Panc1 (cell line): ENCODE data around the gene CYP2E1. TPM values are rescaled to one million over a fixed set of nuclear protein-coding genes. Genes with fewer than 3 reads are reported as not detected.
A peak's percentile ranks its signal among the peaks of the same experiment; 100 is the strongest.

Experiments
- ATAC-seq: fragments of 200-7000 bp; cut with Tn5 transposase; 2 replicates; pipeline ENCODE4 v1.9.1; 2020; ENCODE audit warnings: mild to moderate bottlenecking, moderate library complexity
- BruUV-seq: library from RNA; stranded (reverse); fragments of 400-500 nt; replicated peaks from 2 replicates; lab custom pipeline; 2021; lab: Mats Ljungman, UMichigan
- CTCF ChIA-PET: fragments of 300-600 bp; sonication (Branson Sonifier 250); formaldehyde crosslinking; loops from one replicate; lab custom pipeline; 2022; ENCODE audit warnings: antibody characterized with exemption; lab: Charles Lee
- POLR2A ChIA-PET: fragments of 300-600 bp; sonication (Branson Sonifier 250); formaldehyde crosslinking; loops from one replicate; lab custom pipeline; 2022; ENCODE audit warnings: antibody characterized with exemption; lab: Charles Lee
- DNase-seq: peaks from one replicate; pipeline ENCODE4 v3.0.0-alpha.2; 2010; ENCODE audit warnings: low read depth, low spot score
- H3K27ac ChIP-seq: 2 replicates; pipeline ENCODE4 v1.5.1; 2011; ENCODE audit warnings: mild to moderate bottlenecking, low read length, inconsistent platforms
- H3K27me3 ChIP-seq: fragments of 200-500 bp; sonication (Bioruptor generic); 2 replicates; pipeline ENCODE4 v1.6.0; 2014; ENCODE audit warnings: low read length, inconsistent platforms; ENCODE audit not compliant: control insufficient read depth, insufficient read depth
- H3K36me3 ChIP-seq: fragments of 200-500 bp; sonication (Bioruptor generic); 2 replicates; pipeline ENCODE4 v1.5.1; 2014; ENCODE audit warnings: inconsistent platforms, mild to moderate bottlenecking, low read length, moderate library complexity; ENCODE audit not compliant: control insufficient read depth, insufficient read depth
- H3K4me1 ChIP-seq: 2 replicates; pipeline ENCODE4 v1.5.1; 2011; ENCODE audit warnings: inconsistent platforms, mild to moderate bottlenecking, low read length, moderate library complexity; ENCODE audit not compliant: control insufficient read depth, insufficient read depth
- H3K4me3 ChIP-seq, 2 experiments: 2 replicates each; pipeline ENCODE4 v1.5.1; 2011 to 2012; ENCODE audit warnings: low read depth in 2 of 2, low read length in 2 of 2, mild to moderate bottlenecking in 2 of 2, inconsistent platforms in 1 of 2, moderate library complexity in 1 of 2
- H3K9me3 ChIP-seq: fragments of 200-500 bp; sonication (Bioruptor generic); 2 replicates; pipeline ENCODE4 v1.5.1; 2014; ENCODE audit warnings: low read depth, mild to moderate bottlenecking, inconsistent platforms, low read length, moderate library complexity; ENCODE audit not compliant: control insufficient read depth, insufficient read depth
- POLR2AphosphoS5 ChIP-seq: IDR thresholded peaks from 2 replicates; pipeline ENCODE4 v1.6.1; 2012; ENCODE audit warnings: mild to moderate bottlenecking, low read depth, low read length, moderate library complexity
- SIN3A ChIP-seq: IDR thresholded peaks from 2 replicates; pipeline ENCODE4 v1.6.1; 2012; ENCODE audit warnings: low read depth, mild to moderate bottlenecking, low read length, moderate library complexity, borderline replicate concordance; ENCODE audit not compliant: insufficient read depth
- TCF7L2 ChIP-seq: IDR thresholded peaks from 2 replicates; pipeline ENCODE4 v1.6.1; 2011; ENCODE audit warnings: mild to moderate bottlenecking, low read depth, low read length, inconsistent platforms
- in situ Hi-C: cut with HindIII; loops from 2 replicates; pipeline ENCODE4 v1.10.0; 2016; ENCODE audit warnings: low sequenced_read_pairs, low pct_unique_long_range_greater_than_20kb
- intact Hi-C: fragments of 100-400 bp; cut with micrococcal nuclease; formaldehyde crosslinking; loops from one replicate; pipeline ENCODE4 v1.10.0; 2022; ENCODE audit not compliant: unreplicated experiment
- total RNA-seq: library from RNA; stranded (reverse); gene quantifications from one replicate; pipeline ENCODE4 v1.2.1, GENCODE V29; 2021; ENCODE audit not compliant: unreplicated experiment
- TF ChIP-seq, protein P1 (sequence below), 2 experiments: IDR thresholded peaks; 2 replicates each; pipeline ENCODE4 v1.6.1; 2011 to 2012; ENCODE audit warnings: low read depth in 2 of 2, control low read depth in 1 of 2, low read length in 1 of 2, mild to moderate bottlenecking in 1 of 2, moderate library complexity in 1 of 2; ENCODE audit not compliant: insufficient read depth in 1 of 2
- TF ChIP-seq, protein P2 (sequence below): fragments of 450-650 bp; IDR thresholded peaks from 2 replicates; pipeline ENCODE4 v1.5.1; 2017; ENCODE audit warnings: mild to moderate bottlenecking

The CYP2E1 gene
- total RNA-seq, 1 experiment from 2014 or later: 1.1 TPM

GRCh38 chr10:133520193-133520738, 6.9 kb upstream of the CYP2E1 start:
- in situ Hi-C loops: no loop called here
- POLR2A ChIA-PET: no interaction called here
- BruUV-seq: no TSS peak
- peaks cover 7% of the 10 kb centered on the region; the same call in 1 of the 2 replicates for H3K9me3 ChIP-seq
- peak; percentile 100 for ATAC-seq
- peak overlapping the region; percentile 49 to 51 for H3K4me3 ChIP-seq
- peak overlapping the region; percentile 86 for H3K27ac ChIP-seq
- H3K27me3 ChIP-seq: peaks cover 19% of the 10 kb centered on the region; the same call in 1 of the 2 replicates
- DNase-seq: peak; percentile 13
- CTCF ChIA-PET: interaction anchor here (1.1 kb wide), 1 partner anchor 81 kb away, joined by 4 read pairs; no protein-coding TSS in a partner anchor
- peaks cover 9% of the 10 kb centered on the region; the same call in 1 of the 2 replicates for H3K4me1 ChIP-seq
- intact Hi-C loops: no loop called here
- no peaks in the 10 kb centered on the region for H3K36me3 ChIP-seq
- TF ChIP-seq TCF7L2 (no peak), SIN3A (0 out of 2 replicates have a peak, but pooled peaks have one; percentile 29), POLR2AphosphoS5 (peak; percentile 79)
- TF ChIP-seq, protein P1, sequence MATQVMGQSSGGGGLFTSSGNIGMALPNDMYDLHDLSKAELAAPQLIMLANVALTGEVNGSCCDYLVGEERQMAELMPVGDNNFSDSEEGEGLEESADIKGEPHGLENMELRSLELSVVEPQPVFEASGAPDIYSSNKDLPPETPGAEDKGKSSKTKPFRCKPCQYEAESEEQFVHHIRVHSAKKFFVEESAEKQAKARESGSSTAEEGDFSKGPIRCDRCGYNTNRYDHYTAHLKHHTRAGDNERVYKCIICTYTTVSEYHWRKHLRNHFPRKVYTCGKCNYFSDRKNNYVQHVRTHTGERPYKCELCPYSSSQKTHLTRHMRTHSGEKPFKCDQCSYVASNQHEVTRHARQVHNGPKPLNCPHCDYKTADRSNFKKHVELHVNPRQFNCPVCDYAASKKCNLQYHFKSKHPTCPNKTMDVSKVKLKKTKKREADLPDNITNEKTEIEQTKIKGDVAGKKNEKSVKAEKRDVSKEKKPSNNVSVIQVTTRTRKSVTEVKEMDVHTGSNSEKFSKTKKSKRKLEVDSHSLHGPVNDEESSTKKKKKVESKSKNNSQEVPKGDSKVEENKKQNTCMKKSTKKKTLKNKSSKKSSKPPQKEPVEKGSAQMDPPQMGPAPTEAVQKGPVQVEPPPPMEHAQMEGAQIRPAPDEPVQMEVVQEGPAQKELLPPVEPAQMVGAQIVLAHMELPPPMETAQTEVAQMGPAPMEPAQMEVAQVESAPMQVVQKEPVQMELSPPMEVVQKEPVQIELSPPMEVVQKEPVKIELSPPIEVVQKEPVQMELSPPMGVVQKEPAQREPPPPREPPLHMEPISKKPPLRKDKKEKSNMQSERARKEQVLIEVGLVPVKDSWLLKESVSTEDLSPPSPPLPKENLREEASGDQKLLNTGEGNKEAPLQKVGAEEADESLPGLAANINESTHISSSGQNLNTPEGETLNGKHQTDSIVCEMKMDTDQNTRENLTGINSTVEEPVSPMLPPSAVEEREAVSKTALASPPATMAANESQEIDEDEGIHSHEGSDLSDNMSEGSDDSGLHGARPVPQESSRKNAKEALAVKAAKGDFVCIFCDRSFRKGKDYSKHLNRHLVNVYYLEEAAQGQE (IDR thresholded peaks at IDR 0.05; ENCODE audit: insufficient read depth in 1 of 2, low read depth in 2 of 2, low read length in 1 of 2): no peak
- TF ChIP-seq, protein P2, sequence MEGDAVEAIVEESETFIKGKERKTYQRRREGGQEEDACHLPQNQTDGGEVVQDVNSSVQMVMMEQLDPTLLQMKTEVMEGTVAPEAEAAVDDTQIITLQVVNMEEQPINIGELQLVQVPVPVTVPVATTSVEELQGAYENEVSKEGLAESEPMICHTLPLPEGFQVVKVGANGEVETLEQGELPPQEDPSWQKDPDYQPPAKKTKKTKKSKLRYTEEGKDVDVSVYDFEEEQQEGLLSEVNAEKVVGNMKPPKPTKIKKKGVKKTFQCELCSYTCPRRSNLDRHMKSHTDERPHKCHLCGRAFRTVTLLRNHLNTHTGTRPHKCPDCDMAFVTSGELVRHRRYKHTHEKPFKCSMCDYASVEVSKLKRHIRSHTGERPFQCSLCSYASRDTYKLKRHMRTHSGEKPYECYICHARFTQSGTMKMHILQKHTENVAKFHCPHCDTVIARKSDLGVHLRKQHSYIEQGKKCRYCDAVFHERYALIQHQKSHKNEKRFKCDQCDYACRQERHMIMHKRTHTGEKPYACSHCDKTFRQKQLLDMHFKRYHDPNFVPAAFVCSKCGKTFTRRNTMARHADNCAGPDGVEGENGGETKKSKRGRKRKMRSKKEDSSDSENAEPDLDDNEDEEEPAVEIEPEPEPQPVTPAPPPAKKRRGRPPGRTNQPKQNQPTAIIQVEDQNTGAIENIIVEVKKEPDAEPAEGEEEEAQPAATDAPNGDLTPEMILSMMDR: peak; percentile 100

DNA sequence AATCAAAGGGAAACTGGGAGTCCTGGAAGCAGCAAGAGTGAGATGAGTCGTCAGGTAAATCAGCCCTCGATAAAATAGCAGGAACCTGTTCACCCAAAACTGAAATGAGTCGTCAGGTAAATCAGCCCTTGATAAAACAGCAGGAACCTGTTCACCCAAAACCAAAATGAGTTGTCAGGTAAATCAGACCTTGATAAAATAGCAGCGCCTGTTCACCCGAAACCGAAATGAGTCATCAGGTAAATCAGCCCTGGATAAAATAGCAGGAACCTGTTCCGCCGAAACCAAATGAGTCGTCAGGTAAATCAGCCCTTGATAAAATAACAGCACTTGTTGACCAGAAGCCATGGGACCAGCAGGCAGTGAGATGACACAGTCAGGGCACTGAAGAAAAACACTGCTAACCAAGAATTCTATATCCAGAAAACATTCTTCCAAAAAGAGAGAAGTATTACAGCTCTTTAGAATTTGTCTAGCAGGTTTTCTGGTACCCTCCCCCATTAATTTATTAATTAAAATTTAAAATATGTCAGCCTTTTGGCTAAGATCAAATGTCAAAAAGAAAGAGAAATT, 3.4 kb upstream of the CYP2E1 start:
- ATAC-seq (no peak), DNase-seq (no peak)
- POLR2A ChIA-PET: no interaction called here
- peaks cover 9% of the 10 kb centered on the region; the same call in 1 of the 2 replicates for H3K27me3 ChIP-seq
- in situ Hi-C loops (no loop called here), intact Hi-C loops (no loop called here)
- no peaks in the 10 kb centered on the region for H3K36me3 ChIP-seq
- H3K9me3 ChIP-seq: peaks cover 7% of the 10 kb centered on the region; the same call in 1 of the 2 replicates
- no peak overlapping the region for H3K27ac ChIP-seq
- H3K4me1 ChIP-seq: peaks cover 9% of the 10 kb centered on the region; the same call in 1 of the 2 replicates
- H3K4me3 ChIP-seq: no peak overlapping the region
- TF ChIP-seq SIN3A: no peak
- TF ChIP-seq POLR2AphosphoS5: no peak
- TF ChIP-seq, protein P1 (IDR thresholded peaks at IDR 0.05; ENCODE audit: insufficient read depth in 1 of 2, low read depth in 2 of 2, low read length in 1 of 2): no peak
- TF ChIP-seq, protein P2: no peak
- TF ChIP-seq TCF7L2: no peak
- CTCF ChIA-PET: no interaction called here
- no TSS peak for BruUV-seq
